GM18498 (cell line): ENCODE measurements around the gene NBPF1.
"Not testable (repeated sequence)": the region's sequence is repeated elsewhere in the genome, so short reads cannot be mapped to it uniquely, and the experiment has no call there.

Experiments
- ATAC-seq: cut with Tn5 transposase; IDR thresholded peaks from one replicate; pipeline ENCODE4 v1.9.1; 2021; ENCODE audit warnings: mild to moderate bottlenecking, moderate library complexity; ENCODE audit not compliant: unreplicated experiment

NBPF1 gene

GRCh38 chr1:16623812-16624719 is 10.7 kb upstream of the NBPF1 start:
- ATAC-seq: not testable (repeated sequence)

GRCh38 chr1:16623337-16623736 is 10.0 kb upstream of the NBPF1 start:
- not testable (repeated sequence) for ATAC-seq

GRCh38 chr1:16621681-16622315 is 8.4 kb upstream of the NBPF1 start:
- ATAC-seq: not testable (repeated sequence)

- no peak for ATAC-seq
Observed at GRCh38 chr1:16621300-16621658, 7.9 kb upstream of the NBPF1 start.

GRCh38 chr1:16619803-16620501 is 6.6 kb upstream of the NBPF1 start:
- ATAC-seq: not testable (repeated sequence)

DNA sequence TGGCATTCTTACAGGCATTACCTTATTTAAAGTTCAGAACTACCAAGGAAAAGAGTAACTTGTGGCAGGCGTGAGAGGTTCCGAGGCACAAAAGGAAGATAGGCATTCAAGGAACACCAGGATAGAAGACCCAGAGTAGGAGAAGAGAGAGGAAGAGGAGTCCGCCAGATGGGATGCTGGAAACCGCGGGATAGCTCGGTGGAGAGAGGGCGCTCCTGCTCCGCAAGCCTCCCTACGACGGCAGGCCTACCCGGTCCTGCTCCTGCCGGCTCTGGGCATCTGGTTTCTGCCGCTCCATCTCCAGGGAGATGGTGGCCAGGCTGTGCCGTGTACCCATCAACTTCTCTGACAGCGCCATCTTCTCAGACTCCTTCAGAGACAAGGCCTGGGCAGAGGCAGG is 5.4 kb upstream of the NBPF1 start:
- ATAC-seq: no peak

- no peak for ATAC-seq
Observed at GRCh38 chr1:16617778-16618580, 4.6 kb upstream of the NBPF1 start.

GRCh38 chr1:16617114-16617631 is 3.8 kb upstream of the NBPF1 start:
- no peak for ATAC-seq

- no peak for ATAC-seq
Observed at GRCh38 chr1:16615253-16616252, 2.2 kb upstream of the NBPF1 start.

GRCh38 chr1:16614361-16615252 is 1.2 kb upstream of the NBPF1 start:
- no peak for ATAC-seq

DNA sequence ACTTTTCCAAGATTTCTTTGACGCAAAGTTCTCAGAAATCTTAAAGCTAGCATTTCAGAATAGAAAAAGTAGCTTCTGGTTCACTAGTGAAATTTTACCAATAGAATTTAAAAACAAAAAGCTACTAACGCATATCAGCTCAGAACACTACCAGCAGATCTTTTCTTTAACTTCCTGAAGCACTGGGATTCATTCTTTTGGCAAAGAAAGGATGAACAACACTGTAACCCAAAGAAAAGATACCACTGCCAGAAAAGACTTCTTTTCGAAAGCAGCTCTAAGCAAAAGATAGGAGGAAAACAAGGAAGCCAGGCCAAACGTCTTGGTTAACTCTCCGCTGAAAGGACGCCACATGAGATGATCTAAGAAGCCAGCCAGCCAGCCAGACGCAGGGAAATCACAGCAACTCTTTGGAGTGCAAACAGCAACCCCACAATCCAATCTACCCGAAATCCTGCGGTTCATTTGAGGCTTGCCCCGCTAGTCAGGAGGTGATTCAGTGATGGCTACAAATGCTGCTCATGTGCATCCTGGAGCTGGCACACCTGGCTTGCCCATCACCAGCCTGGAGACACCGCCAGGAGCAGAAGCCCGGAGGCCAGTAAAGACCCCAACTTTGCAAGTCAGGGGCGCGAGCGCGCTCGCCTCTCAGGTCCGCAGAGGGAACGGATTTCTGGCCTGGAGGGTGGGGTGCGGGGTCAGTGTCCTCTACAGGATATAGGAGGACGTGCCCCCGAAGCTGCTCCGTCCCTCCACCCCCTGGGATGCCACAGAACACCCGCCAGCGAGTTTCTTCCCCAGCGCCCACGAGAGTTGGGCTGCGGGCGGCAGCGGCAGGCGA is 812 bp downstream of the NBPF1 start:
- peak; percentile 7 for ATAC-seq

DNA sequence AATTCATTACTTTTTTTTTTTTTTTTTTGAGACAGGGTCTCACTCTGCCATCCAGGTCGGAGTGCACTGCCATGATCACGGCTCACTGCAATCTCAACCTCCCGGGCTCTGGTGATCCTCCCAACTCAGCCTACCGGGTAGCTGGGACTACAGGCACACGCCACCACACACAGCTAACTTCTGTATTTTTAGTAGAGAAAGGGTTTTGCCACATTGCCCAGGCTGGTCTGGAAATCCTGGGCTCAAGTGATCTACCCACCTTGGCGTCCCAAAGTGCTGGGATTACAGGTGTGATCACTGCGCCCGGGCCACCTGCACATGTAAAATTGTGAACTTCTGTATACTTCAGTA is 1.4 kb downstream of the NBPF1 start:
- ATAC-seq: not testable (repeated sequence)

DNA sequence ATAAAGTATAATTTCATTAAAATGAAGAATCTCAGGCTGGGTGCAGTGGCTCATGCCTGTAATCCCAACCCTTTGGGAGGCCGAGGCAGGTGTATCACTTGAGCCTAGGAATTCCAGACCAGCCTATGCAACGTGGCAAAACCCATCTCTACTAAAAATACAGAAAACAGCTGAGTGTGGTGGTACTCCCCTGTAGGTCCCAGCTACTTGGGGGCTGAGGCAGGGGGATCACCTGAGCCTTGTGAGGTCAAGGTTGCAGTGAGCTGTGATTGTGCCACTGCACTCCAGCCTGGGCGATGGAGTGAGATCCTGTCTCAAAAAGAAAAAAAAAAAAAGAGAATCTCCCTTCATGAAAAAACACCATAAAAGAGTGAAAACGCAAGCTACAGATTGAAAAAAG is 2.2 kb downstream of the NBPF1 start:
- ATAC-seq: not testable (repeated sequence)

- not testable (repeated sequence) for ATAC-seq
Observed at GRCh38 chr1:16610553-16610952, 2.8 kb downstream of the NBPF1 start.

DNA sequence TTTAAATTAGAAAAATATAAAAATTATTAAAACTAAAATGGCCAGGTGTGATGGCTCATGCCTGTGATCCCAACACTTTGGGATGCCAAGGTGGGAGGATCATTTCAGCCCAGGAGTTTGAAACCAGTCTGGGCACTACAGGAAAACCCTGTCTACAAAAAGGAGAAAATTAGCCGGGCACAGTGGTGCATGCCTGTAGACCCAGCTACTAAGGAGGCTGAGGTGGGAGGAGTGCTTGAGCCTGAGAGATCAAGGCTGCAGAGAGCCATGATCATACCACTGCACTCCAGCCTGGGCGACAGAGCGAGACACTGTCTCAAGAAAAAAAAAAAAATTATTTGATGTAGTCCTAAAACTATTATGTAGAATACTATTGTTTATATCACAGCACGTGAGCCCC is 3.6 kb downstream of the NBPF1 start:
- ATAC-seq: not testable (repeated sequence)

DNA sequence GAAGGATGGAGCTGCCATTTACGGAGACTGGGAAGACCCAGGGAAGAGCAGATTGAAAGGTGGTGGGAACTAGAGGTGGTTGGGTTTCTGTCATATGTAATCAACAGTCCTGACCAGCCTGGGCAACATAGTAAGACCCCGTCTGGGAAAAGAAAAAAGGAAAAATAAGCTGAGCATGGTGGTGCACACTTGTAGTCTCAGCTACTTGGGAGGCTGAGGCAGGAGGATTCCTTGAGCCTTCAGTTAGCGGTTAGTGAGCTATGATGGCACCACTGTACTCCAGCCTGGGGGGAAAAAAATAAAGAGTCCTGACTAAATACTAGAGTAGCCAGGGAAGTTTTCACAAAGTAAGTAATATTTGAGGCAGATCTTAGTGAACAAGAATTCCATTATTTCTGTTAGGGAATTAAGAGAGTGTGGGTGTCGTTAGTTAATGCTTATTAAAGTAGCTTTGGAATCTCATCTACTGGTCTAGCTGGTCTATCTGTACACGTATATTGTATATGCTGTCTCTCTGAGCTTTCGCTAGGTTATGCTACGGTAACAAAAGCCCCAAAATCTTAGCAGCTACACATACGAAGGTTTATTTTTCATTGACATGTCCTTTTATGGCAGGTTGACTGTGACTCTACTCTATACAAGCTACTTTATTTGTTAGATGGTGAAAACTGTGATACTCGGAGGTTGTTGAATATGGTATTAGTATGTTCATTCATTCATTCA is 4.4 kb downstream of the NBPF1 start:
- ATAC-seq: no peak
